Neural cell (in vitro differentiated cells): Measurements from ENCODE around the gene TNFSF9. TPM values are rescaled to one million over a fixed set of nuclear protein-coding genes. Genes with fewer than 3 reads are reported as not detected.

Experiments
- H2AFZ ChIP-seq: fragments of 200-600, 300-800 bp; sonication (generic), shearing (Covaris generic); 2 replicates; pipeline ENCODE4 v1.6.0; 2014; ENCODE audit warnings: low read depth, mild to moderate bottlenecking, antibody characterized with exemption, low read length, moderate library complexity
- H3F3A ChIP-seq: fragments of 200-600 bp; shearing (Covaris generic); 2 replicates; pipeline ENCODE4 v1.6.1; 2016; ENCODE audit warnings: mild to moderate bottlenecking, moderate library complexity, mixed read lengths, antibody characterized with exemption, low read length; ENCODE audit not compliant: insufficient read depth, poor library complexity, severe bottlenecking
- H3K27ac ChIP-seq: fragments of 200-600, 300-800 bp; sonication (generic), shearing (Covaris generic); 2 replicates; pipeline ENCODE4 v1.5.1; 2014; ENCODE audit warnings: mild to moderate bottlenecking, low read length, moderate library complexity
- H3K27me3 ChIP-seq: fragments of 300-800, 200-600 bp; sonication (generic), shearing (Covaris generic); 2 replicates; pipeline ENCODE4 v1.6.0; 2014; ENCODE audit warnings: mild to moderate bottlenecking, low read depth, low read length, moderate library complexity; ENCODE audit not compliant: insufficient read depth
- H3K36me3 ChIP-seq: fragments of 300-800, 200-600 bp; sonication (generic), shearing (Covaris generic); 2 replicates; pipeline ENCODE4 v1.5.1; 2014; ENCODE audit warnings: mild to moderate bottlenecking, antibody characterized with exemption, low read length, moderate library complexity; ENCODE audit not compliant: insufficient read depth
- H3K4me2 ChIP-seq: fragments of 300-800, 200-600 bp; sonication (generic), shearing (Covaris generic); 2 replicates; pipeline ENCODE4 v1.6.0; 2014; ENCODE audit warnings: mild to moderate bottlenecking, low read length
- H3K4me3 ChIP-seq: fragments of 300-800, 200-600 bp; sonication (generic), shearing (Covaris generic); 2 replicates; pipeline ENCODE4 v1.5.1; 2014; ENCODE audit warnings: mild to moderate bottlenecking, low read length, moderate library complexity
- H3K79me2 ChIP-seq: fragments of 200-600 bp; shearing (Covaris generic); replicated peaks from 2 replicates; pipeline ENCODE4 v1.6.0; 2014; ENCODE audit warnings: mild to moderate bottlenecking, low read length, moderate library complexity; ENCODE audit not compliant: insufficient read depth
- H3K9ac ChIP-seq: fragments of 300-800, 200-600 bp; sonication (generic), shearing (Covaris generic); 2 replicates; pipeline ENCODE4 v1.6.1; 2016; ENCODE audit warnings: mild to moderate bottlenecking, low read length, mixed read lengths
- H3K9me2 ChIP-seq: fragments of 200-600 bp; shearing (Covaris generic); 2 replicates; pipeline ENCODE4 v1.6.1; 2016; ENCODE audit warnings: mild to moderate bottlenecking, low read length, mixed read lengths; ENCODE audit not compliant: insufficient read depth
- H3K9me3 ChIP-seq: fragments of 200-600, 300-800 bp; sonication (generic), shearing (Covaris generic); 2 replicates; pipeline ENCODE4 v1.6.1; 2016; ENCODE audit warnings: mild to moderate bottlenecking, mixed run types, low read length, moderate library complexity, mixed read lengths
- H4K20me1 ChIP-seq: fragments of 200-600 bp; shearing (Covaris generic); 2 replicates; pipeline ENCODE4 v1.6.1; 2016; ENCODE audit warnings: mild to moderate bottlenecking, mixed run types; ENCODE audit not compliant: insufficient read depth
- EP300 ChIP-seq: fragments of 450-650 bp; conservative IDR thresholded peaks from 2 replicates; pipeline ENCODE4 v1.6.1; 2014; ENCODE audit warnings: antibody characterized with exemption, mild to moderate bottlenecking, moderate library complexity; ENCODE audit not compliant: poor library complexity, severe bottlenecking
- EZH2 ChIP-seq: fragments of 200-600, 300-800 bp; shearing (Covaris generic), sonication (generic); IDR thresholded peaks from 2 replicates; pipeline ENCODE4 v1.6.1; 2014; ENCODE audit warnings: antibody characterized with exemption, low read length, borderline replicate concordance, mild to moderate bottlenecking; ENCODE audit not compliant: insufficient read depth, poor library complexity, severe bottlenecking
- MXI1 ChIP-seq: fragments of 450-650 bp; conservative IDR thresholded peaks from 2 replicates; pipeline ENCODE4 v1.6.1; 2014; ENCODE audit warnings: antibody characterized with exemption, mild to moderate bottlenecking; ENCODE audit not compliant: poor library complexity, severe bottlenecking
- POLR2AphosphoS5 ChIP-seq: IDR thresholded peaks from 2 replicates; pipeline ENCODE4 v1.6.1; 2012
- RAD21 ChIP-seq: fragments of 450-650 bp; conservative IDR thresholded peaks from 2 replicates; pipeline ENCODE4 v1.6.1; 2014; ENCODE audit warnings: antibody characterized with exemption, mild to moderate bottlenecking, moderate library complexity
- SMC3 ChIP-seq: fragments of 450-650 bp; conservative IDR thresholded peaks from 2 replicates; pipeline ENCODE4 v1.6.1; 2014; ENCODE audit warnings: antibody characterized with exemption, mild to moderate bottlenecking, moderate library complexity; ENCODE audit not compliant: poor library complexity
- TAF1 ChIP-seq: IDR thresholded peaks from 2 replicates; pipeline ENCODE4 v1.6.1; 2012; ENCODE audit warnings: low read depth
- polyA plus RNA-seq: library from polyadenylated mRNA; depleted of rRNA; stranded (reverse); fragments of >200 nt; gene quantifications from 2 replicates; pipeline ENCODE4 v1.2.3, GENCODE V29; 2014
- TF ChIP-seq, protein P1 (sequence below): fragments of 450-650 bp; IDR thresholded peaks from 2 replicates; pipeline ENCODE4 v1.5.1; 2014; ENCODE audit warnings: antibody characterized with exemption, mild to moderate bottlenecking, moderate library complexity; ENCODE audit not compliant: poor library complexity, severe bottlenecking
- TF ChIP-seq, protein P2 (sequence below): IDR thresholded peaks from 2 replicates; pipeline ENCODE4 v1.6.1; 2012; ENCODE audit warnings: borderline replicate concordance

Gene TNFSF9
- polyA plus RNA-seq, 1 donor from 2014 or later, result 1.3 TPM

DNA sequence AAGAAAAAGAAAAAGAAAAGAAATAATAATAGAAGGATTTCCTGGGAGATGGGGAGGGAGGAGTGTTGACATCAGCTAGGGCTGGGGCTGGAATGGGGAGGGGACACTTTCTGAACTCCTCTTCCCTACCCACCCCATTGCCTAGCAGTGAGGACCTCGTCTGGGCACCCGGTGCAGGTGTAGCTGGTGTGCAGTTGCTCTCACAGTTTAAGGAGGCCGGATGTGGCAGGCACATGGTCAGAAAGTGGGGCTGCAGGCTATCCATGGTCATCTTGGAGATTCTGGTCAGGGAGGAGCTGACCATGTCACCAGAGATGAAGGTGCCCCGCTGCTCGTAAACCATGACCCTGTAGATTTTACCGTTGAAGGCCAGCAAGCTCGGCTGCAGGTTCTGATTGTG lies 20.2 kb upstream of the TNFSF9 start:
- TF ChIP-seq SMC3 (no peak), EP300 (no peak), MXI1 (no peak), RAD21 (no peak), POLR2AphosphoS5 (no peak), EZH2 (no peak), TAF1 (no peak)
- TF ChIP-seq, protein P1, sequence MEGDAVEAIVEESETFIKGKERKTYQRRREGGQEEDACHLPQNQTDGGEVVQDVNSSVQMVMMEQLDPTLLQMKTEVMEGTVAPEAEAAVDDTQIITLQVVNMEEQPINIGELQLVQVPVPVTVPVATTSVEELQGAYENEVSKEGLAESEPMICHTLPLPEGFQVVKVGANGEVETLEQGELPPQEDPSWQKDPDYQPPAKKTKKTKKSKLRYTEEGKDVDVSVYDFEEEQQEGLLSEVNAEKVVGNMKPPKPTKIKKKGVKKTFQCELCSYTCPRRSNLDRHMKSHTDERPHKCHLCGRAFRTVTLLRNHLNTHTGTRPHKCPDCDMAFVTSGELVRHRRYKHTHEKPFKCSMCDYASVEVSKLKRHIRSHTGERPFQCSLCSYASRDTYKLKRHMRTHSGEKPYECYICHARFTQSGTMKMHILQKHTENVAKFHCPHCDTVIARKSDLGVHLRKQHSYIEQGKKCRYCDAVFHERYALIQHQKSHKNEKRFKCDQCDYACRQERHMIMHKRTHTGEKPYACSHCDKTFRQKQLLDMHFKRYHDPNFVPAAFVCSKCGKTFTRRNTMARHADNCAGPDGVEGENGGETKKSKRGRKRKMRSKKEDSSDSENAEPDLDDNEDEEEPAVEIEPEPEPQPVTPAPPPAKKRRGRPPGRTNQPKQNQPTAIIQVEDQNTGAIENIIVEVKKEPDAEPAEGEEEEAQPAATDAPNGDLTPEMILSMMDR, result no peak
- TF ChIP-seq, protein P2, sequence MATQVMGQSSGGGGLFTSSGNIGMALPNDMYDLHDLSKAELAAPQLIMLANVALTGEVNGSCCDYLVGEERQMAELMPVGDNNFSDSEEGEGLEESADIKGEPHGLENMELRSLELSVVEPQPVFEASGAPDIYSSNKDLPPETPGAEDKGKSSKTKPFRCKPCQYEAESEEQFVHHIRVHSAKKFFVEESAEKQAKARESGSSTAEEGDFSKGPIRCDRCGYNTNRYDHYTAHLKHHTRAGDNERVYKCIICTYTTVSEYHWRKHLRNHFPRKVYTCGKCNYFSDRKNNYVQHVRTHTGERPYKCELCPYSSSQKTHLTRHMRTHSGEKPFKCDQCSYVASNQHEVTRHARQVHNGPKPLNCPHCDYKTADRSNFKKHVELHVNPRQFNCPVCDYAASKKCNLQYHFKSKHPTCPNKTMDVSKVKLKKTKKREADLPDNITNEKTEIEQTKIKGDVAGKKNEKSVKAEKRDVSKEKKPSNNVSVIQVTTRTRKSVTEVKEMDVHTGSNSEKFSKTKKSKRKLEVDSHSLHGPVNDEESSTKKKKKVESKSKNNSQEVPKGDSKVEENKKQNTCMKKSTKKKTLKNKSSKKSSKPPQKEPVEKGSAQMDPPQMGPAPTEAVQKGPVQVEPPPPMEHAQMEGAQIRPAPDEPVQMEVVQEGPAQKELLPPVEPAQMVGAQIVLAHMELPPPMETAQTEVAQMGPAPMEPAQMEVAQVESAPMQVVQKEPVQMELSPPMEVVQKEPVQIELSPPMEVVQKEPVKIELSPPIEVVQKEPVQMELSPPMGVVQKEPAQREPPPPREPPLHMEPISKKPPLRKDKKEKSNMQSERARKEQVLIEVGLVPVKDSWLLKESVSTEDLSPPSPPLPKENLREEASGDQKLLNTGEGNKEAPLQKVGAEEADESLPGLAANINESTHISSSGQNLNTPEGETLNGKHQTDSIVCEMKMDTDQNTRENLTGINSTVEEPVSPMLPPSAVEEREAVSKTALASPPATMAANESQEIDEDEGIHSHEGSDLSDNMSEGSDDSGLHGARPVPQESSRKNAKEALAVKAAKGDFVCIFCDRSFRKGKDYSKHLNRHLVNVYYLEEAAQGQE, result no peak
- Histone ChIP-seq H3K4me2 (no peak overlapping the region), H3K9me2 (no peaks in the 10 kb centered on the region), H3K4me3 (no peak overlapping the region), H3K9me3 (no peaks in the 10 kb centered on the region), H3K79me2 (no peaks in the 10 kb centered on the region), H3K36me3 (no peaks in the 10 kb centered on the region), H3F3A (no peaks in the 10 kb centered on the region), H3K9ac (no peak overlapping the region), H3K27ac (no peak overlapping the region), H4K20me1 (no peaks in the 10 kb centered on the region), H3K27me3 (no peaks in the 10 kb centered on the region), H2AFZ (no peak overlapping the region)

DNA sequence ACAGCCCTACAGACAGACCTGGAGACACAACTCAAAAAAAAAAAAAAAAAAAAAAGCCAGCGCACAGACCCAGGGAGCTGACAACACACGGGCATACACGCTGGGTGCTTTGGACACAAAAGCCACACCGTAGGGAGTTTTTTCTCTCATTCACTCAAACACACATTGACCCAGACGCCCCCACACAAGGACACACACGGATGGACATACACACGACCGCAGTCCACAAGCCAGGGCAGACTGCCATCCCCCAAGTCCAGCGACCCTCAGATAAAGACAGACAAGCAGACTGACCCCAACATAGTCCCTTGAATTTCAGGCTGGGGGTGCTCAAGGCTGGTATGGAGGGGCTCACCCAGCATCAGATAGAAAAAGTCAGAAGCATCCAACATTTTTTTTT lies 16.7 kb upstream of the TNFSF9 start:
- Histone ChIP-seq H3K9me3 (no peaks in the 10 kb centered on the region), H3K27me3 (peaks cover 5% of the 10 kb centered on the region), H3K9me2 (no peaks in the 10 kb centered on the region), H4K20me1 (no peaks in the 10 kb centered on the region), H3K79me2 (no peaks in the 10 kb centered on the region), H3K36me3 (no peaks in the 10 kb centered on the region), H3F3A (no peaks in the 10 kb centered on the region), H3K4me3 (no peak overlapping the region), H3K9ac (no peak overlapping the region), H3K4me2 (no peak overlapping the region), H3K27ac (no peak overlapping the region), H2AFZ (no peak overlapping the region)
- TF ChIP-seq RAD21 (no peak), EP300 (no peak), TAF1 (no peak), POLR2AphosphoS5 (no peak), EZH2 (no peak), MXI1 (no peak), SMC3 (no peak)
- TF ChIP-seq, protein P2, result no peak
- TF ChIP-seq, protein P1, result no peak
